NB4 (cell line): ENCODE measurements around the gene MSRB3.

Source experiments
- DNase-seq: peaks from one replicate; pipeline ENCODE4 v3.0.0; 2010; ENCODE audit warnings: low read depth
- H3K4me3 ChIP-seq: one replicate; pipeline ENCODE4 v1.5.1; 2011; ENCODE audit warnings: mild to moderate bottlenecking, low read depth, low read length, moderate library complexity
- CTCF ChIP-seq: IDR thresholded peaks from one replicate; pipeline ENCODE4 v1.5.1; 2012; ENCODE audit warnings: low read depth, low read length
- MAX ChIP-seq: IDR thresholded peaks from 2 replicates; pipeline ENCODE4 v1.6.1; 2011; ENCODE audit warnings: low read depth, low read length
- MYC ChIP-seq: IDR thresholded peaks from 2 replicates; pipeline ENCODE4 v1.6.1; 2011; ENCODE audit warnings: low read depth, low read length
- POLR2A ChIP-seq: IDR thresholded peaks from 2 replicates; pipeline ENCODE4 v1.6.1; 2011; ENCODE audit warnings: mild to moderate bottlenecking; ENCODE audit not compliant: insufficient read length; ENCODE audit errors: extremely low read depth

The MSRB3 gene

GRCh38 chr12:65434737-65435136 lies 156.3 kb downstream of the MSRB3 start:
- no peak overlapping the region for H3K4me3 ChIP-seq
- TF ChIP-seq CTCF: no peak
- TF ChIP-seq POLR2A: no peak
- TF ChIP-seq MYC: no peak
- no peak for TF ChIP-seq MAX
- DNase-seq: no peak

- TF ChIP-seq MYC: no peak
- no peak for TF ChIP-seq CTCF
- H3K4me3 ChIP-seq: no peak overlapping the region
- DNase-seq: no peak
Measured at GRCh38 chr12:65443038-65443437, 164.6 kb downstream of the MSRB3 start.

- TF ChIP-seq CTCF: no peak
- TF ChIP-seq POLR2A: no peak
- no peak for TF ChIP-seq MAX
- TF ChIP-seq MYC: no peak
Measured at GRCh38 chr12:65444996-65445395, 166.5 kb downstream of the MSRB3 start.

GRCh38 chr12:65446901-65447300 lies 168.4 kb downstream of the MSRB3 start:
- TF ChIP-seq MAX (no peak), CTCF (no peak), MYC (no peak), POLR2A (no peak)
- DNase-seq: no peak
- H3K4me3 ChIP-seq: no peak overlapping the region

More at GRCh38 chr12:65444996-65445395, 166.5 kb downstream of the MSRB3 start:
- H3K4me3 ChIP-seq: no peak overlapping the region
- DNase-seq: no peak

GRCh38 chr12:65449400-65449799 lies 170.9 kb downstream of the MSRB3 start:
- H3K4me3 ChIP-seq: no peak overlapping the region
- DNase-seq: peak; percentile 56
- TF ChIP-seq POLR2A: no peak
- no peak for TF ChIP-seq CTCF
- TF ChIP-seq MYC: no peak
- no peak for TF ChIP-seq MAX

- TF ChIP-seq CTCF (no peak), POLR2A (no peak), MAX (no peak), MYC (no peak)
- H3K4me3 ChIP-seq: no peak overlapping the region
- DNase-seq: no peak
Measured at GRCh38 chr12:65450625-65451024, 172.1 kb downstream of the MSRB3 start.
